Stimulated activated CD8-positive, alpha-beta memory T cell treated with anti-CD3 and anti-CD28 coated beads, Interleukin-7, amount 100 ng/mL, for 24 hours (primary cell): Measurements from ENCODE around the gene CEP76.

Source experiments
- DNase-seq: peaks from one replicate; pipeline ENCODE4 v3.0.0-alpha.2; 2020; ENCODE audit warnings: low read depth

The CEP76 gene

DNA sequence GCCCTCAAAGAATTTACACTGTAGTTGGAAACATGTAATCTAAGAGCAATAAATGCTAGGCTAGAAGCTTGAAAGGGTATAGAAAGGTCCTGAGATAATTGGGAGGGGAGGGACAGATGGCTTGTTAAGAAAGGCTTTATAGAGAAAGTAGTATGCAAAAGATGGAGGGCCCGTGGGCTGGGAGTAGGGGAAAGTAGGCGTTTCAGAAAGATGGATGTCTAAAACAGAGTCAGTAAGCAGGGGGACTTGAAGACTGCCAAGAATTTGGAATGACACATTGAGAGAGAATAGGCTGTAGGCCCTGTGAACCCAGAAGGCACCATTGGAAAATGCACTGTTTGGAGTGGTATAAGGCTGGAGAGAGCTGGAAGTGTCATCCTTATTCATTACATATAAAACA, 1.1 kb upstream of the CEP76 start:
- no peak for DNase-seq

DNA sequence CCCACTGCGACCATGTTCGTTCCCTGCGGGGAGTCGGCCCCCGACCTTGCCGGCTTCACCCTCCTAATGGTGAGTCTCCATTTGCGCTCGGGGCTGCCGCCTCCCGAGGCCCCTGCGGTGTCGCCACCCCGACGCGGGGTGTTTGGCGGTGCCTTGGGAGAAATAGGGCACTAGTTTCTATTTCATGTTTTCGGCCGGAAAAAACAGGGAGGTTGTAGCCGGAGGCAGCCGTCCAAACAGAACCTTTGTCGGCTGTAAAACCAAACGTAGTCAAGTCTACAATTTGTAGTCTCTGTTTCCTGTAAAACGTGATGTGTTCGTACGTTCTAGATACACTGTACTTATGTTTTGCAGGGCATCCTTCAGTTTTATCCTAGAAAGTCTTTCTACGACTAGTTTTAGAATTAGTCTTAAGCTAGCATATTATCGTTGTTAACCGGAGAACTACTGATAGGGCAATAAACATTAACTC, 609 bp upstream of the CEP76 start:
- no peak for DNase-seq

- DNase-seq: no peak
Observed at GRCh38 chr18:12701161-12701560, 1.4 kb downstream of the CEP76 start.

DNA sequence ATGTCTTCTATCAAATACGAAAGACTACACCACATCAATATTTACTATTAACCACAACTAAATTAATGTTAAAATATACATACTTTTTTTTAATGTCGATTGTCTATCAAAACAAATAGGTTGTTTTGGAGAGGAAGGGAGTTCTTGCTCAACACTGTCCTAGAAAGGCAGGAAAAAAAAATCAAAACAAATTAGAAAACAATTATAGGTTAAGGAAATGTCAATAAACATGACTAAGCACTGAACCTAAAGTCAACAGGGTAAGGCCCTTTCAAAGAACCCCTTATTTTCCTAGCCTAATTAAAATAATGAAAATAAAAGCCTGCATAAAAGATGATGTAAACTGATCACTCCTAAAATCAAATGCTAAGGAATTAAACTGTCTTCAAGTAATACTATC, 2.8 kb downstream of the CEP76 start:
- DNase-seq: no peak

DNA sequence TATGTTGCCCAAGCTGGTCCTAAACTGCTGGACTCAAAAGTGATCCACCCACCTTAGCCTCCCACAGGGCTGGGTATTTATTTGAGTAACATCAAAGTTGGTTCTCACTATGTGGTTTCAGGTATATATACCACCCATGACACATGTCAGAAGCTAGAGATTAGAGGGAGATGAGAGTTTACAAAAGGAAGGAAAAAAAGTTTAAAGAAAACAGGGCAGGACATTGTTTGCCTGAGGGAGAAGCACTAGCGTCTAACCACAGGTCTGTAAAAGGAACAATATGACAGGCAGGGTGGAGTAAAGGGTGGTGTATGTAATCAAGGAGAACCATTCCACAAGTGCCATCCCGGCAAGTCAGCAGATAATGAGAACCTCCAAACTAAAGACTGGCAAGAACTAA, 8.5 kb downstream of the CEP76 start:
- no peak for DNase-seq

GRCh38 chr18:12692206-12692605, 10.3 kb downstream of the CEP76 start:
- no peak for DNase-seq

DNA sequence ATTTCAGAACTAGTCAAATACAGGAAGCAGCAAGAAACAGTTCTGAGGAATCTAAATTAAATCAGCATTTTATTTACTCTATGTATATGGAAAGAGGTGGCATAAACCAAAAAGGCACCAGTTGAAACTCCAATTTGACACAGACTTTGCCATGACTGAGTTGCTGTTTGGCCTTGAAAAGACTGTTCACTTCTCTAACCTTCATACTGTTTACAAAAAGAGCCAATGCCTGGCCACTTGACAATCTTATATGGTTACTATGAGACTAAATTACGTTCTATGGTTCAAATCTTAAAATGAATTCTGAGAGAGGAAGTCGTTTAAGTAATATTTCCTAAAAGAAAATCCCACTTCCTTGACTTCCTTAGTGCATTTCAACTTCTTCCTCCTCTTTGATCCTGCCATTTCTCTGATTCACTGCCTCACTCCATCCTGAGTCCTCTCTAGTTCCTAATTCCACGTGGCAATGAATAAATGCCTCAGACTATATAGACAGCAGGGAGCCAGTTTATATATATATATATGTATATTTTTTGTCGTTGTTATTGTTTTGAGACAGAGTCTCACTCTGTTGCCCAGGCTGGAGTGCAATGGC, 13.2 kb downstream of the CEP76 start:
- no peak for DNase-seq

DNA sequence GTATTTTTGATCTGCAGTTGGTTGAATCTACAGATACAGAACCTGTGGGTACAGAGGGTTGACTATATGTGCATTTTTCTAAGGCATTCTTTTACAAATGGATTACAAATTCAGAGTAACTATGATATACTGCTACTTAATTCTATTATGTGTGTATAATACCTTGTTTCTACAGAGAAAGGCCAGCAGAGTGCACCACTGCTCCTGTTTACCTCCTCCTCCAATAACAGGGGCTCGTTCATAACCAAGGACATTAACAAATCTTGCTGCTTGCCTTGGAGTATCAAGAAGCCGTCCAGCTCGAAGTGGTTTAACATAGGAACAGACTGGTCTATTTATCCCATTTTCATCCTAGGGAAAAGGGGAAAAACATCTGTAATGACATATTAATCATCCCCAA, 16.4 kb downstream of the CEP76 start:
- DNase-seq: no peak

GRCh38 chr18:12679183-12679786, 23.2 kb downstream of the CEP76 start:
- no peak for DNase-seq

DNA sequence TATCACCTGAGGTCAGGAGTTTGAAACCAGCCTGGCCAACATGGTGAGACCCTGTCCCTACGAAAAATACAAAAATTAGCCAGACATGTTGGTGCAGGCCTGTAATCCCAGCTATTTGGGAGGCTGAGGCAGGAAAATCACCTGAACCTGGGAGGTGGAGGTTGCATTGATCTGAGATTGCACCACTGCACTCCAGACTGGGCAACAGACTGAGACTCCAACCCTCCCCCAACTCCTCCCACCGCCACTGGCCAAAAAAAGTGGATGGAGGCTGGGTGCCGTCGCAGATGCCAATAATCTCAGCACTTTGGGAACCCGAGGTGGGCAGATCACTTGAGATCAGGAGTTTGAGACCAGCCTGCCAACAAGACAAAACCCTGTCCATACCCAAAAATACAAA, 34.5 kb downstream of the CEP76 start:
- no peak for DNase-seq

DNA sequence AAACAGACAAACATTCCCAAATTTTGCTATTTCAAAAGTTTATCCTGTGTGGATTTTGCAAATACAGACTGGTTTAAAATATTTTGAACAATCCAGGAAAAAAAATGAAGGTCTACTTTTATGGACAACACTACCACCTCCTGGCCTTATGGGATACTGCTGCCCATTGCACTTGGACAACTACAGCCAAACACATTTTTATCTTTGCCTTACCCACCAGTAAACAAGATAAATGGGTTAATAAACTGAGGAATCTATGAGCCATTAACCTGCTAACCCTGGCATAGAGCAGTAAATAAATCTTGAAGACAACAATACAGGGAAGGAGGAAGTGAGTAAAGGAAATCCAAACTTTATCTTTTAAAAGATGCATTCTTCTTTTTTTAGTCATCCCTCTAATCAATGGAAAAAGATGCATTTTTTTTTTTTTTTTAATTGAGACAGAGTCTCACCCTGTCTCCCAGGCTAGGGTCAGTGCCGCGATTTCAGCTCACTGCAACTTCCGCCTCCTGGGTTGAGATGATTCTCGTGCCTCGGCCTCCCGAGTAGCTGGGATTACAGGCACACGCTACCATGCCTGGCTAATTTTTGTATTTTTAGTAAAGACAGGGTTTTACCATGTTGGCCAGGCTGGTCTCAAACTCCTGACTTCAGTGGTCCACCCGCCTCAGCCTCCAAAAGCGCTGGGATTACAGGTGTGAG, 42.5 kb downstream of the CEP76 start:
- DNase-seq: no peak

GRCh38 chr18:12658426-12659138, 43.9 kb downstream of the CEP76 start:
- DNase-seq: no peak

DNA sequence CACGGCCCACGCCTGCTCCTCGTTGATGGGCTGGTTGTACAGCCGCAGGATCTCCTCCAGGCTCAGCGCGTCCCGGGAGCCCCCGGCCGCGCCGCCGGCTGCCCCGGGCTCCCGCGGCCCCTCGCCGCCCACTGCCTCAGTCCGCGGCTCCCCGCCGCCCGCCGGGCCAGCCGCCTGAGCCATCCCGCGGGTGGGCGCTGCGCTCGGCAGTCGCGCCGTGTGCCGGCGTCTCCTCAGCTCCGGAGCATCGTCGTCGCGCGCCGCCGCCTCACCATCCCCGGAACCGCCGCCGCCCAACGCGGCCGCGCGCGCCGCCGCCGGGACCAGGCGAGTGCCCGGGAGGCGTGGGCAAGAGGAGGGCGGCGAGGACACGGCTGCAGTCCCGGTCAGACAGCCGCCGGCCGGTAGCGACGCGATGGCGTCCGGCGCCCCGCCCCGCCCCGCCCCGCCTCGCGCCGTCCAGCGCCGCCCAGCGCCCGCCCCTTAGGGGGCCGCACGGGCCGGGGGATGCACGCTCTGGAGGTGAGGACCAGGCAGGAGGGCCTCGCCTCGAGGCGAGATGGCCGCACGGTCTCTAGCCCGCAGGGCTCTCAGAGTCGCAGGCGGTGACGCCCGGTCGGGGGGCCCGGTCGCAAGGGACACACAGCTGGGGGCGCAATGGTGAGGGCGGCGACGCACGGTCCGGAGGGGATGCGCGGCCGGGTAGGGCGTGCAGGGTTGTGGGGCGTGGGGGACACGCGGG, 44.7 kb downstream of the CEP76 start, which contains the start of gene SPIRE1:
SPIRE1 (minus strand) TSS at position 424 of the 742 bp plus-strand sequence; CDS start at position 183, 241 bp downstream.
- DNase-seq: no peak

GRCh38 chr18:12656938-12657683, 45.4 kb downstream of the CEP76 start:
- no peak for DNase-seq

- no peak for DNase-seq
Observed at GRCh38 chr18:12656605-12656937, 46.0 kb downstream of the CEP76 start.

- DNase-seq: no peak
Observed at GRCh38 chr18:12654971-12655370, 47.6 kb downstream of the CEP76 start.

DNA sequence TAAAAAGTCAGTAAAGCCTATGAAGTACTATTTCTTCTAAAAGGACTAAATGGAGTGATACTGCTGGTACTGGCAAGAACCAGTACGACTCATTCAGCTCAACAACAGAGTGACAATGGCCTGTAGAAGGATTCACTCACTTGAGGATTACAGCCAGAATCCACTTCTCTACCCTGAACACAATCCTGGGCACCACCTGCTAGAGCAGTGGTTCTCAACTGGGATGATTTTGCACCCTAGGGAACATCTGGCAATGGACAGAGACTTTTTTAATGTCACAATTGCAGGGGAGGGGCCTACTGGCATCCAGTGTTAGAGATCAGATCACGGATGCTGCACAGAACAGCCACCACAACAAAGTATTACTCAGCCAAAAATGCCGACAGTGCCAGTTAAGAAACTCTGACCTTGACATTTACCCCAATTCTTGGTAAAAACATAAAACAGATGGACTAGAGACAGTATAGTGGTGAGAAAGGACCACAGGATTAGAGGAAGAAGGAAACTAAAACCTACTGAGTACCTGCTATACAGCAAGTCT, 49.6 kb downstream of the CEP76 start:
- DNase-seq: no peak

DNA sequence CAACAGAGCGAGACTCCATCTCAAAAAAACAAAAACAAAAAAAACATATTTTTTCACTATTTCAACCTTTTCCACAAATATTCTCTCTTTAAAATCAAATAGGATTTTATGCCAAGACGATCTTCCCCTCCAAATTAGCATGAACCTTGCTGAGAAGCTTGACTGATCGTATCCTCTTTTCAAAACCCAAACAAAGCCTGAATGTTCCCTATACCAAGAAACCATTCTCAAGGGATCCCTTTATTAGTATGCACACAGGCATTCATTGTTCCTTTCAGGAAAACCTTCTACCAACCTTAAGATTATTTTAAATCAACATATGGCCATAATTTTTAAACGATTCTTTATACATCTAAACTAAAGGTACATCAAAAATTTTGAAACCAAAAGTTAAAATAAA, 50.9 kb downstream of the CEP76 start:
- no peak for DNase-seq

DNA sequence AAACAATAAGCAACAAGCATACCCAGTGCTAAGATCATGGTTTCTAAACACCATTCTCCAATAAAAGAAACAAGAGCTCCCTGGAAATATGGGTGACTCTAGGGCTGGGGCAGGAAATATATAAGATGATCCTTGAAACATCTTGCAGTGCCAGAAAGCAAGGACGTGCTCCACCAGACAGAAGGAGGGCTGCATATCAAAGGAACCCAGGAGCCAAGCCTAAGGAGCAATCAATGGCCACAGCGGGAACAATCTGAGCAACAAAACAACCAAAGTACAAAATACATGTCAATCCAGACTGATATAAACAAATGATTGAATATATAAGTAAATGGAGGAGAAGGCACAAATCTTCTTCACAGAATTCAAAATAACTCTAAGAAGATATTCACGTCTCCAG, 54.8 kb downstream of the CEP76 start:
- DNase-seq: no peak

DNA sequence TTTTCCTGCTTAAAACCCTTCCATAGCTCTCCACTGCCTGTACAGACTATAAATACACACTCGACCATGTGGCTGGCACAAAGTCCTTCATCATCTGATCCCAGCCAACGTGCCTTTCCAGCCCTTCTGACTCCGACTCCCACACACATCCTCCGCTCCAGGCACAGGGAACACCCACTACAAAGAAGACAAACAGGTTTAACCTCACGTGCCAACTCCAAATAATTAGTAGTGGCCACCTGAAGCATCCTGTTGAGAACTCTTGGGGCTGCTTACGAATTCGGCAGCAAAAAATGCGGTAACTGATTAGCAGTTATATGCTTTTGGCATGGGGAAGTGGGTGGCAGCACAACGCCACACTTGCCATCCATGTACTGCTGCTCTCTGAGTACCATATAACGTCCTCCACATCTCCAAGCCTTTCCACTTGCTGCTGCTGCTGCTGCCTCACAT, 56.7 kb downstream of the CEP76 start:
- no peak for DNase-seq

DNA sequence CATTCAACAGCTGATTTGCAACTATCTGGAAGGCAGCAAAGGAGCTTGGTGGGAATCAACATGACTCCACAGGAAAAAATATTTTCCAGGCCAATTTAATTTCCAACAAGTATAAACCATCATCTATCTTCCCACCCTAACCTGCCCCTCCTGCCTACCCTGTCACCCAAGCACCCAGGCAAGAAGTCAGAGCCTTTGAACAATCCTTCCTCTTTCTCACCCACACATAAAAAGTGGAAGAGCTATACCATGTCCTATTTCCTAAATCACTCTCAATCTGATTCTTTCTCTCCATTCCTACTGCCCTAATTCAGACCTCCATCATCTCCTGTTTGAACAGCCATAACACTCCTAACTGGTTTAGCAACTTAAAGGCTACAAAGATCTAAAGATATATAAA, 57.3 kb downstream of the CEP76 start:
- no peak for DNase-seq
